Brain microvascular endothelial cell (primary cell): Measurements from ENCODE around the gene IRF1.
A peak's percentile ranks its signal among the peaks of the same experiment; 100 is the strongest.

Experiments
- DNase-seq: peaks from one replicate; pipeline ENCODE4 v3.0.0-alpha.2; 2020
- H3K27ac ChIP-seq: fragments of 250-450 bp; sonication (Bioruptor Pico); 2 replicates; pipeline ENCODE4 v1.5.1; 2020; ENCODE audit warnings: mild to moderate bottlenecking, moderate library complexity
- H3K27me3 ChIP-seq: fragments of 250-450 bp; sonication (Bioruptor Pico); replicated peaks from 2 replicates; pipeline ENCODE4 v1.5.1; 2020; ENCODE audit warnings: mild to moderate bottlenecking
- H3K36me3 ChIP-seq: fragments of 250-450 bp; sonication (Bioruptor Pico); replicated peaks from 2 replicates; pipeline ENCODE4 v1.5.1; 2020; ENCODE audit warnings: mild to moderate bottlenecking
- H3K4me3 ChIP-seq: 2 replicates; pipeline ENCODE4 v1.5.1; 2011; ENCODE audit warnings: low read depth, mild to moderate bottlenecking, control low read depth, low read length, moderate library complexity
- CTCF ChIP-seq: IDR thresholded peaks from 2 replicates; pipeline ENCODE4 v1.5.1; 2011; ENCODE audit warnings: low read depth, mild to moderate bottlenecking, moderate library complexity, low read length, control low read depth, inconsistent platforms; ENCODE audit errors: missing control alignments
- in situ Hi-C: cut with HindIII; loops from 2 replicates; pipeline ENCODE4 v1.10.0; 2017; ENCODE audit warnings: low sequenced_read_pairs, low pct_ligation_motif_present

IRF1 gene

GRCh38 chr5:132468656-132469379, 21.8 kb downstream of the IRF1 start:
- no peak for DNase-seq
- no peak overlapping the region for H3K4me3 ChIP-seq
- H3K27ac ChIP-seq = peak overlapping the region; percentile 33
- H3K27me3 ChIP-seq = no peaks in the 10 kb centered on the region
- TF ChIP-seq CTCF = no peak
- no peaks in the 10 kb centered on the region for H3K36me3 ChIP-seq
- in situ Hi-C loops = no loop called here

GRCh38 chr5:132467287-132467984, 23.1 kb downstream of the IRF1 start:
- Histone ChIP-seq H3K36me3 (no peaks in the 10 kb centered on the region), H3K4me3 (no peak overlapping the region), H3K27ac (peak overlapping the region; percentile 75), H3K27me3 (no peaks in the 10 kb centered on the region)
- TF ChIP-seq CTCF = no peak
- DNase-seq = no peak
- in situ Hi-C loops = no loop called here

GRCh38 chr5:132466433-132467286, 23.9 kb downstream of the IRF1 start:
- in situ Hi-C loops = no loop called here
- Histone ChIP-seq H3K36me3 (no peaks in the 10 kb centered on the region), H3K27ac (peak overlapping the region; percentile 75), H3K27me3 (no peaks in the 10 kb centered on the region), H3K4me3 (no peak overlapping the region)
- TF ChIP-seq CTCF = no peak
- peak; percentile 86 for DNase-seq

GRCh38 chr5:132465059-132465707, 25.4 kb downstream of the IRF1 start:
- Histone ChIP-seq H3K36me3 (no peaks in the 10 kb centered on the region), H3K27me3 (no peaks in the 10 kb centered on the region), H3K4me3 (no peak overlapping the region), H3K27ac (no peak overlapping the region)
- no peak for TF ChIP-seq CTCF
- no peak for DNase-seq
- in situ Hi-C loops = no loop called here

GRCh38 chr5:132464156-132464939, 26.2 kb downstream of the IRF1 start:
- no peak overlapping the region for H3K27ac ChIP-seq
- DNase-seq = no peak
- H3K27me3 ChIP-seq = no peaks in the 10 kb centered on the region
- TF ChIP-seq CTCF = peak; percentile 35
- in situ Hi-C loops = no loop called here
- H3K36me3 ChIP-seq = no peaks in the 10 kb centered on the region
- H3K4me3 ChIP-seq = no peak overlapping the region
